Hepatocyte (in vitro differentiated cells): ENCODE results near the gene DSCAML1.
"Not testable (repeated sequence)": the region's sequence is repeated elsewhere in the genome, so short reads cannot be mapped to it uniquely, and the experiment has no call there.

Experiments
- EZH2 ChIP-seq: fragments of 200-600 bp; sonication (generic); IDR thresholded peaks from 2 replicates; pipeline ENCODE4 v1.6.1; 2016; ENCODE audit warnings: antibody characterized with exemption, mild to moderate bottlenecking, borderline replicate concordance
- EZH2phosphoT487 ChIP-seq: fragments of 200-600 bp; sonication (generic); IDR thresholded peaks from one replicate; pipeline ENCODE4 v1.6.1; 2018; ENCODE audit warnings: antibody characterized with exemption, mild to moderate bottlenecking, low read depth, moderate library complexity; ENCODE audit not compliant: unreplicated experiment, severe bottlenecking
- TF ChIP-seq, protein P1 (sequence below): fragments of 200-600 bp; sonication (generic); IDR thresholded peaks from 2 replicates; pipeline ENCODE4 v1.5.1; 2016; ENCODE audit warnings: antibody characterized with exemption, mild to moderate bottlenecking; ENCODE audit not compliant: poor library complexity

DNA sequence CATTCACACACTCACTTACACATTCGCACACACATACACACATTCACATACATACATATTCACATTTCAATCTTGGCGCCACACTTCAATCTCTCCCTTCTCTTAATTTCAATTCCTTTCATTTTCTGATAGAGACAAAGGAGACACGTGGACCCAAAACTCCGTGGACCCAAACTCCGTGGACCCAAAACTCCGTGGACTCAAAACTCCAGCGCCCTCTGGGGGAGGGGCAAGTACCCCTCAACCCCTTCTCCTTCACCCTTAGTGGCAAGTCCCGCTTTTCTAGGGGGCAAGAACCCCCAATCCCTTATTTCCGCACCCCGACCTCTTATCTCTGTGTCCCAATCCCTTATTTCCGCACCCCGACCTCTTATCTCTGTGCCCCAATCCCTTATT, 13.0 kb upstream of the DSCAML1 start:
- TF ChIP-seq, protein P1, sequence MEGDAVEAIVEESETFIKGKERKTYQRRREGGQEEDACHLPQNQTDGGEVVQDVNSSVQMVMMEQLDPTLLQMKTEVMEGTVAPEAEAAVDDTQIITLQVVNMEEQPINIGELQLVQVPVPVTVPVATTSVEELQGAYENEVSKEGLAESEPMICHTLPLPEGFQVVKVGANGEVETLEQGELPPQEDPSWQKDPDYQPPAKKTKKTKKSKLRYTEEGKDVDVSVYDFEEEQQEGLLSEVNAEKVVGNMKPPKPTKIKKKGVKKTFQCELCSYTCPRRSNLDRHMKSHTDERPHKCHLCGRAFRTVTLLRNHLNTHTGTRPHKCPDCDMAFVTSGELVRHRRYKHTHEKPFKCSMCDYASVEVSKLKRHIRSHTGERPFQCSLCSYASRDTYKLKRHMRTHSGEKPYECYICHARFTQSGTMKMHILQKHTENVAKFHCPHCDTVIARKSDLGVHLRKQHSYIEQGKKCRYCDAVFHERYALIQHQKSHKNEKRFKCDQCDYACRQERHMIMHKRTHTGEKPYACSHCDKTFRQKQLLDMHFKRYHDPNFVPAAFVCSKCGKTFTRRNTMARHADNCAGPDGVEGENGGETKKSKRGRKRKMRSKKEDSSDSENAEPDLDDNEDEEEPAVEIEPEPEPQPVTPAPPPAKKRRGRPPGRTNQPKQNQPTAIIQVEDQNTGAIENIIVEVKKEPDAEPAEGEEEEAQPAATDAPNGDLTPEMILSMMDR: not testable (repeated sequence)
- TF ChIP-seq EZH2, EZH2phosphoT487: not testable (repeated sequence)
